ENCODE data around the gene ALX3. TPM values are rescaled to one million over a fixed set of nuclear protein-coding genes. Genes with fewer than 3 reads are reported as not detected.

Gene ALX3
- not detected for polyA plus RNA-seq (ENCODE audit: low read depth in 6 of 6)

GRCh38 chr1:110070671-110071242 lies at the start of gene ALX3:
ALX3 (minus strand) TSS chr1:110070672; CDS start chr1:110070612, 60 bp downstream.
- Mint-ChIP-seq H3K9me3 (no peaks in the 10 kb centered on the region), H3K27me3 (peaks cover 70 to 93% (median 83%) of the 10 kb centered on the region in 3 donors), H3K4me3 (peak within 1 kb of the TSS; percentile 67 to 91 (median 75)), H3K4me1 (peaks cover 12 to 30% (median 22%) of the 10 kb centered on the region in 3 donors), H3K36me3 (peaks cover 0 to 8% of the 10 kb centered on the region in 2 donors), H3K27ac (peak within 1 kb of the TSS in 1 of 6 donors; percentile 61)
- DNase-seq (no peak), ATAC-seq (ENCODE audit: low read depth in 2 of 2) (no peak)

- DNase-seq (no peak), ATAC-seq (ENCODE audit: low read depth in 2 of 2) (no peak)
- peaks cover 3 to 10% (median 4%) of the 10 kb centered on the region in 3 donors for H3K4me1 Mint-ChIP-seq
- H3K27ac Mint-ChIP-seq, result no peak overlapping the region
- H3K27me3 Mint-ChIP-seq, result peaks cover 14 to 47% (median 42%) of the 10 kb centered on the region in 3 donors
- peaks cover under 1 to 14% (median 11%) of the 10 kb centered on the region in 7 donors for H3K9me3 Mint-ChIP-seq
- H3K36me3 Mint-ChIP-seq, result peaks cover 0 to 11% of the 10 kb centered on the region in 2 donors
- no peak overlapping the region for H3K4me3 Mint-ChIP-seq
Measured at GRCh38 chr1:110119843-110120242, 49.4 kb upstream of the ALX3 start.

- H3K4me1 Mint-ChIP-seq, result peaks cover 3 to 10% (median 4%) of the 10 kb centered on the region in 3 donors
- peaks cover 0 to 9% of the 10 kb centered on the region in 2 donors for H3K36me3 Mint-ChIP-seq
- H3K27me3 Mint-ChIP-seq, result peaks cover 12 to 51% (median 46%) of the 10 kb centered on the region in 3 donors
- DNase-seq (no peak), ATAC-seq (ENCODE audit: low read depth in 2 of 2) (no peak)
- peaks cover 0 to 12% (median 8%) of the 10 kb centered on the region in 7 donors for H3K9me3 Mint-ChIP-seq
- H3K27ac Mint-ChIP-seq, result peak overlapping the region in 1 of 6 donors; percentile 21
- no peak overlapping the region for H3K4me3 Mint-ChIP-seq
Measured at GRCh38 chr1:110118636-110119396, 48.3 kb upstream of the ALX3 start.

DNA sequence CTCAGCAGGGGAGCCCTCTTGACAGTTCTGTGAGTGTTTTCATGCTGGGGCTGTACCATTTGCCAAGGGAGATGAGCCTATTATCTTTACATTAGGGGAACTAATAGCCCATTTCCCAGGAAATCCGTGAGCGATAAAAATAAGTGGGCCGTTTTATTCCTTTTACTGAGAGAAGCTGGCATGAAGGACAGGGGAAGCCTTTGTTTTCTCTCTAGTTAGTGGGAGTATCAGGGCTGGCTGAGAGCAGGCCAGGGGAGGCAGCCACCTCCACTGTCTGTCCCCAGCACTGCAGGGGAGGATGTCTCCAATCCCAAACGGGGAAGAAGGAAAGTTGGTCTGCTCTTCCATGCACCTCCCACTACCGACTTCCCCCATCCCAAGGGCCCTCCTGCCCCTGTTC lies 44.3 kb upstream of the ALX3 start:
- Mint-ChIP-seq H3K36me3 (no peaks in the 10 kb centered on the region), H3K4me3 (no peak overlapping the region), H3K27ac (peak overlapping the region in 1 of 6 donors; percentile 38), H3K27me3 (peaks cover 12 to 61% (median 60%) of the 10 kb centered on the region in 3 donors), H3K4me1 (no peaks in the 10 kb centered on the region), H3K9me3 (peaks cover 0 to 6% (median 0%) of the 10 kb centered on the region in 7 donors)
- DNase-seq (no peak), ATAC-seq (ENCODE audit: low read depth in 2 of 2) (no peak)

- H3K27ac Mint-ChIP-seq, result no peak overlapping the region
- H3K4me3 Mint-ChIP-seq, result no peak overlapping the region
- ATAC-seq (ENCODE audit: low read depth in 2 of 2) (no peak), DNase-seq (no peak)
- H3K9me3 Mint-ChIP-seq, result peaks cover 0 to 2% (median 0%) of the 10 kb centered on the region in 7 donors
- no peaks in the 10 kb centered on the region for H3K36me3 Mint-ChIP-seq
- H3K4me1 Mint-ChIP-seq, result no peaks in the 10 kb centered on the region
- peaks cover 18 to 67% (median 66%) of the 10 kb centered on the region in 3 donors for H3K27me3 Mint-ChIP-seq
Measured at GRCh38 chr1:110114173-110114572, 43.7 kb upstream of the ALX3 start.

GRCh38 chr1:110113551-110113950 lies 43.1 kb upstream of the ALX3 start:
- H3K27ac Mint-ChIP-seq, result no peak overlapping the region
- peaks cover 20 to 73% (median 68%) of the 10 kb centered on the region in 3 donors for H3K27me3 Mint-ChIP-seq
- no peaks in the 10 kb centered on the region for H3K9me3 Mint-ChIP-seq
- no peaks in the 10 kb centered on the region for H3K36me3 Mint-ChIP-seq
- no peak for DNase-seq
- H3K4me1 Mint-ChIP-seq, result no peaks in the 10 kb centered on the region
- no peak overlapping the region for H3K4me3 Mint-ChIP-seq
- ATAC-seq (ENCODE audit: low read depth in 2 of 2), result no peak

- no peak for ATAC-seq (ENCODE audit: low read depth in 2 of 2)
- H3K4me3 Mint-ChIP-seq, result no peak overlapping the region
- no peak for DNase-seq
- no peaks in the 10 kb centered on the region for H3K9me3 Mint-ChIP-seq
- H3K36me3 Mint-ChIP-seq, result no peaks in the 10 kb centered on the region
- H3K4me1 Mint-ChIP-seq, result no peaks in the 10 kb centered on the region
- H3K27me3 Mint-ChIP-seq, result peaks cover 20 to 82% (median 68%) of the 10 kb centered on the region in 3 donors
- H3K27ac Mint-ChIP-seq, result no peak overlapping the region
Measured at GRCh38 chr1:110112656-110113055, 42.2 kb upstream of the ALX3 start.

DNA sequence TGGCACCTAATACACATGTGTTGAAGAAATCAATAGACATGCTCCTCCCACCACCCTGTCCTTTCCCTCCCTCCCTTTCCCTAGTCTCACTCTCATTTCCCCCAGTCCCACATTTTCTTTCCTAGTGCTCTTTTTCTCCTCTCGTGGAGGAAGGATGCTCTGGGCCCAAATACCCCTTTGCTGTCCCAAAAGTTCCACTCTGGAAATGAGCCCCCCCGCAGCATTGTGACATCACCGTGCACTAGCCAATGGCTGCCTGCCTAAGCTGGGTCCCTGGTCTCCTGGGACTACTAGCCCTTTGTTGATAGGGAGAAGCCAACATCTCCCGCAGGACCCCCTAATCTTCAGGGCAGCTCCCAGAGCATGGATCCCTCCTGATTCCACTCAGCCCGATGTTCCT lies 41.7 kb upstream of the ALX3 start, which contains the start of gene UBL4B:
Gene UBL4B (plus strand): TSS at position 301 of the 400 bp plus-strand sequence. CDS start 92 bp downstream, at position 393.
- Mint-ChIP-seq H3K27ac (peak within 1 kb of the TSS in 1 of 6 donors; percentile 83), H3K36me3 (no peaks in the 10 kb centered on the region)

DNA sequence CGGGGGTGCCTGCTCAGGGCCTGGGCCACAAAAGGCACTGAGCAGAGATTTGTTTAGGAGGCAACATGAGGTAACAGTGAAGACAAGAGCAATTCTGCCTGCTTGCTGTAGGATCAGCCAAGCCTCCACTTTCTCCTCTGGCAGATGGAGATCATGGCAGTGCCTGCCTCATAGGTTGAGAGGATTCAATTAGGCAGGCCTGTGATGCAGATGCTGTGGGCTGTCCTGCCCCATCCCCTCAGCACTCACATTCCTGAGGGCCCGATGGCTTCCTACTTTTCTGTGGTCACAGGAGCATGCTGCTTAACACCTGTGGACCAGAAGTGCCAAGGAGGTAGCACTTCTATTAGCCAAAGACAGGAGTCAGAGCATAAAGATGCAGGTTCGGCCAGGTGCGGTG lies 40.6 kb upstream of the ALX3 start:
- no peak overlapping the region for H3K4me3 Mint-ChIP-seq
- ATAC-seq (ENCODE audit: low read depth in 2 of 2) (no peak), DNase-seq (no peak)
- H3K36me3 Mint-ChIP-seq, result no peaks in the 10 kb centered on the region
- H3K9me3 Mint-ChIP-seq, result no peaks in the 10 kb centered on the region
- peak overlapping the region in 1 of 6 donors; percentile 43 for H3K27ac Mint-ChIP-seq
- H3K27me3 Mint-ChIP-seq, result peaks cover 13 to 79% (median 66%) of the 10 kb centered on the region in 3 donors
- peaks cover 0 to 3% (median under 1%) of the 10 kb centered on the region in 3 donors for H3K4me1 Mint-ChIP-seq

More for the DNA sequence above, 41.7 kb upstream of the ALX3 start, which contains the start of gene UBL4B:
- Mint-ChIP-seq H3K4me3 (no peak within 1 kb of the TSS), H3K27me3 (peaks cover 20 to 87% (median 73%) of the 10 kb centered on the region in 3 donors), H3K9me3 (no peaks in the 10 kb centered on the region), H3K4me1 (no peaks in the 10 kb centered on the region)
- DNase-seq (no peak), ATAC-seq (ENCODE audit: low read depth in 2 of 2) (no peak)

GRCh38 chr1:110107867-110108469 lies 37.5 kb upstream of the ALX3 start:
- DNase-seq (no peak), ATAC-seq (ENCODE audit: low read depth in 2 of 2) (no peak)
- H3K36me3 Mint-ChIP-seq, result no peaks in the 10 kb centered on the region
- H3K27me3 Mint-ChIP-seq, result peaks cover 9 to 50% (median 39%) of the 10 kb centered on the region in 3 donors
- peaks cover 4 to 23% (median 13%) of the 10 kb centered on the region in 3 donors for H3K4me1 Mint-ChIP-seq
- H3K27ac Mint-ChIP-seq, result no peak overlapping the region
- H3K9me3 Mint-ChIP-seq, result no peaks in the 10 kb centered on the region
- H3K4me3 Mint-ChIP-seq, result no peak overlapping the region

- H3K27ac Mint-ChIP-seq, result peak overlapping the region in 3 of 6 donors; percentile 13 to 70 (median 44)
Measured at GRCh38 chr1:110106013-110106941, 35.8 kb upstream of the ALX3 start.

GRCh38 chr1:110102081-110102480 lies 31.6 kb upstream of the ALX3 start:
- Mint-ChIP-seq H3K27ac (peak overlapping the region; percentile 1 to 88 (median 72)), H3K36me3 (no peaks in the 10 kb centered on the region), H3K27me3 (peaks cover 0 to 13% (median 10%) of the 10 kb centered on the region in 3 donors), H3K9me3 (no peaks in the 10 kb centered on the region), H3K4me3 (peak overlapping the region in 7 of 8 donors; percentile 35 to 87 (median 74)), H3K4me1 (peaks cover 20 to 61% (median 32%) of the 10 kb centered on the region in 3 donors)
- peak; percentile 71 to 75 for ATAC-seq (ENCODE audit: low read depth in 2 of 2)
- DNase-seq, result peak; percentile 19

More at GRCh38 chr1:110106013-110106941, 35.8 kb upstream of the ALX3 start:
- ATAC-seq (ENCODE audit: low read depth in 2 of 2), result peak; percentile 69 to 82
- peak; percentile 61 for DNase-seq
- Mint-ChIP-seq H3K4me1 (peaks cover 16 to 40% (median 30%) of the 10 kb centered on the region in 3 donors), H3K27me3 (peaks cover 9 to 34% (median 31%) of the 10 kb centered on the region in 3 donors), H3K36me3 (no peaks in the 10 kb centered on the region), H3K4me3 (peak overlapping the region in 1 of 8 donors; percentile 21), H3K9me3 (no peaks in the 10 kb centered on the region)

Measured in naive B cell (primary cell).